Fibroblast of the aortic adventitia (primary cell): ENCODE data around the gene NVL. TPM values are rescaled to one million over a fixed set of nuclear protein-coding genes. Genes with fewer than 3 reads are reported as not detected.

Experiments used
- DNase-seq: peaks from one replicate; pipeline ENCODE4 v3.0.0-alpha.2; 2010; ENCODE audit warnings: low read depth
- H3K4me3 ChIP-seq: 2 replicates; pipeline ENCODE4 v1.5.1; 2011; ENCODE audit warnings: low read depth, mild to moderate bottlenecking, control low read depth, low read length, moderate library complexity
- total RNA-seq: library from RNA; depleted of rRNA; stranded (reverse); fragments of >200 nt; gene quantifications from 2 replicates; pipeline ENCODE4 v1.2.3, GENCODE V29; 2012; ENCODE audit warnings: low replicate concordance
- TF ChIP-seq, protein P1 (sequence below): IDR thresholded peaks from 2 replicates; pipeline ENCODE4 v1.5.1; 2011; ENCODE audit warnings: mild to moderate bottlenecking, low read length, control low read depth, inconsistent platforms; ENCODE audit not compliant: insufficient read depth

NVL gene
- 27.6 and 27.7 TPM in 2 replicates for total RNA-seq

DNA sequence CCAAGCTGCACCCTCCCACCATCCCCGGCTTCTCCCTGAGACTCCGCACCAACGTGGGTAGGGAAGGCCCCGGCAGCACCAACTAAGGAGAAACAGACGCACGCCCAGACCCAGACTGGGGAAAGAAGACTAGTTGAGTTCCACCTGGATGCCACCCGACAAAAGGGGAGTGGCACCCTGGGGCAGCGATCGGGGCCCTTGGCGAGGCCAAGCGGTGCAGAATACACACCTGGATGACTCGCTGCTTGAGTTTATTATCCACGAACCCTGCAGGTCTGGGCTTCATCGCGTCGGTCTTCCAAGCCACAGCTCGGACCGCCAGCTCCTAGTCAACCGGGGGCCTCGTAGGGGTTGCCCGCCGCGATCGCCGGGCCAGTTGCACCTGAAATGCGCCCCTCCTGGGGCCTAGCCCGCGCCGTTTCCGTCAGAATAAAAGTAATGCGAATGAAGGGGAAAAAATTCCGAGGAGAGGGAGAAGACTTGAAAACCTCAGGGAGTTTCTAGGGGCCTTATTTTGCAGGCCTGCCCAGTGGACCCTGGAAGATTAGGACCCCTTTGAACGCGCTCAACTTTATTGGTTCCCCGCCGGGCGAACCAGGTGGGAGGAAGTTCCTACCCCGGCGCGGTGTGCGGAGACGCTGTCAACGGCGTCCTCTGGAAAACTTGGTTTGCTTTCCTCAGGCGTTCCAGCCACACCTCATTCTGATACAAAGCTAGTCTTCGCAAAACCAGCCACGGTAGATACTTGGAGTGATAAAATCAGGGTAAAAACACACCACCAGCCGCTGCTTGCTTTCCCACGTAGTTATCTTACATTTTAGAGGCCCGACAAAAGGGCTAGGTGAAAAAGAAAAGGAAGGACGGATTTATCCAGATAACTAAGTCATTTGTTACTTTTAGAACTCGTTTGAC, at the start of gene NVL:
NVL (minus strand) TSS at position 331 of the 912 bp plus-strand sequence; CDS start at position 286, 45 bp downstream.
- TF ChIP-seq, protein P1, sequence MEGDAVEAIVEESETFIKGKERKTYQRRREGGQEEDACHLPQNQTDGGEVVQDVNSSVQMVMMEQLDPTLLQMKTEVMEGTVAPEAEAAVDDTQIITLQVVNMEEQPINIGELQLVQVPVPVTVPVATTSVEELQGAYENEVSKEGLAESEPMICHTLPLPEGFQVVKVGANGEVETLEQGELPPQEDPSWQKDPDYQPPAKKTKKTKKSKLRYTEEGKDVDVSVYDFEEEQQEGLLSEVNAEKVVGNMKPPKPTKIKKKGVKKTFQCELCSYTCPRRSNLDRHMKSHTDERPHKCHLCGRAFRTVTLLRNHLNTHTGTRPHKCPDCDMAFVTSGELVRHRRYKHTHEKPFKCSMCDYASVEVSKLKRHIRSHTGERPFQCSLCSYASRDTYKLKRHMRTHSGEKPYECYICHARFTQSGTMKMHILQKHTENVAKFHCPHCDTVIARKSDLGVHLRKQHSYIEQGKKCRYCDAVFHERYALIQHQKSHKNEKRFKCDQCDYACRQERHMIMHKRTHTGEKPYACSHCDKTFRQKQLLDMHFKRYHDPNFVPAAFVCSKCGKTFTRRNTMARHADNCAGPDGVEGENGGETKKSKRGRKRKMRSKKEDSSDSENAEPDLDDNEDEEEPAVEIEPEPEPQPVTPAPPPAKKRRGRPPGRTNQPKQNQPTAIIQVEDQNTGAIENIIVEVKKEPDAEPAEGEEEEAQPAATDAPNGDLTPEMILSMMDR = no peak
- peak; percentile 89 for DNase-seq
- H3K4me3 ChIP-seq = peak within 1 kb of the TSS; percentile 98

DNA sequence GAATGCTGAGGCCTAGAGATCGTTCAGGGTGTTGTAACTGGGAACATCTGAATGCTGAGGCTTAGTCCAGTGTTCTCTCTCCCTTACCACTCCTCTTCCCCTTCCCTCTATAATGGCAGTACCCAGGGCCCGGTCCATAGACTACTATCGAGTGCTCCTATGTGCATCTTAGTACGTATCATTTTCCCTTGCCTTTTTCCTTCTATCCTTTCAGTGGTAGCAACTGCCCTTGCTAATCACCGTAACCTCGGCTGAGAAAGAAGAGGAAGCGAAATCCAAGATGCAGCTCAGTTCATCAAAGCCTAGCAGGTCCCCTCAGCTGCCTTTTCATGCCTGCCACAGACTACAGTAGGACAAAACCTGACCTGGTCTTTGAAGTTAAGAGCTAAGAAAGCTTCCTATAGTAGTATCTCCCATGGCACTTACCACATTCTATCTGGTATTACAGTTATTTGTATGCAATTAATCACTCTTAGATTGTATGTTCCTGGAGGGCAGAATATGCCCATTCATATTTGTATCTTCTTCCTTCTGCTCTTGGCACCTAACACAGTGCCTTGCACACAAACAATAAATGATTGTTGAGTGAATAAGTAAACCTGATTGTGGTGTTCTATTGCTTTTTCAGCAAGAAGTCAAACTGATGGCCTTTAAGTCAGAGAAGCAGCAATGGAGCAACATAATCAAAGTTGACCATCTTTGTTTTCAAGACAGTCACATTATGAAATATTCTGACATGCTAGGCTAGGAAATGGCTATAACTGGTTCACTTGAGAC, 49.1 kb upstream of the NVL start:
- DNase-seq = no peak
- TF ChIP-seq, protein P1 = no peak
- no peak overlapping the region for H3K4me3 ChIP-seq

DNA sequence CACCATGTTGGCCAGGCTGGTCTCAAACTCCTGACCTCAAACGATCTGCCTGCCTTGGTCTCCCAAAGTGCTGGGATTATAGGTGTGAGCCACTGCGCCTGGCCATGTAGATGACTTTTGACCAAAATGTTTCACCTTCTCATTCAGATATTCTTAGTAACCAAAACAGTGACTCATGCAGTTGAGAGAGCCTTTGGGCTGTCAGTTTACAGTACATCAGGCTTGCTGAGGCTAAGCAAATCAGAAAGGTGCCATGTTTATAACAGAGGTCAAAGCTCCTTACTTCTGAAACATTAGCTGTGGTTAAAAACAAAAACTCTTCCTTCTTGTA, 47.7 kb upstream of the NVL start:
- TF ChIP-seq, protein P1 = no peak
- no peak overlapping the region for H3K4me3 ChIP-seq
- DNase-seq = peak; percentile 39

DNA sequence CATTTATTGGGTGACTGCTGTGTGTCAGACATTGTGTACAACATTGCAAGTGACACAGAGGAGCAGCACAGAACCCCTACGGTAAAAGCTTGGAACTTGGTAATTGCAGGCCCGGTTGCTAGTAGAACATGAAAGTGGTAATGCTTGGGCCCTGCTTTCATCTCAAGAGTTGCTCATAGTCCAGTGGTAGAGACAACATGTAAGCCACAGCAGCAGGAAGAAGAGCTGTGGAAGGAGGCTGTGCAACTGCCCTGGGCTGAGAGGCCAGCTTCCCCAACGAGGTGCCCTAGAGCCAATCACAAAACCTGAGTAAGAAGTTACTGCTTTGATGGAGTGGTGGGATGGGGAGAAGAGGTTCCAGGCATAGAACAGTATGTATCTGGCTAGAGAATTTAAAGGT, 45.1 kb upstream of the NVL start:
- no peak for DNase-seq
- TF ChIP-seq, protein P1 = no peak
- no peak overlapping the region for H3K4me3 ChIP-seq

DNA sequence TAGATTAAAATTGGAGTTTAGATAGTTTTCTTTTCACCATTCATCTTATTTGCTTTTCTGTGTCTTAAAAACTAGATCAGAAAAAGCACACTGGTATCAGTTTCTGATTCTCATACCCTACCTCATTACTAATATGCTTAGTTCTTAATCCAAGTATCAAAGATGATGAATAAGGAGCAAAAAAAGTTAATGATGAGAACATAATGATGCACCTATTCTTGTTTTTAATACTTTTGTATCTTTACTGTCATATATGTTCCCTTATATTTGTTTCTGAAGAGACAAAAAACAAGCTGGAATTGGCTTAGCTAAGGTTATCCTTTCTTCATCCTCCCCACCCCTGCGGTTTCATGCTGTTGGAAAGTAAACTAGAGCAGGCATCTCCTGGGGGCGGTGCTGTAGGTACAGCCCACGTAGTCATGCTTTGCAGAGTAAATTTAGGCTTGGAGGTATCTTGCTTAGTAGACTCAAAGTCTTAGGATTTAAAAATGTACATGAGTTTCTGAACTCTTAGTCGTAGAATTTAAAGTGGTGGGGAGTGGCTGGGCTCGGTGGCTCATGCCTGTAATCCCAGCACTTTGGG, 43.1 kb upstream of the NVL start:
- TF ChIP-seq, protein P1 = no peak
- no peak overlapping the region for H3K4me3 ChIP-seq
- DNase-seq = no peak

DNA sequence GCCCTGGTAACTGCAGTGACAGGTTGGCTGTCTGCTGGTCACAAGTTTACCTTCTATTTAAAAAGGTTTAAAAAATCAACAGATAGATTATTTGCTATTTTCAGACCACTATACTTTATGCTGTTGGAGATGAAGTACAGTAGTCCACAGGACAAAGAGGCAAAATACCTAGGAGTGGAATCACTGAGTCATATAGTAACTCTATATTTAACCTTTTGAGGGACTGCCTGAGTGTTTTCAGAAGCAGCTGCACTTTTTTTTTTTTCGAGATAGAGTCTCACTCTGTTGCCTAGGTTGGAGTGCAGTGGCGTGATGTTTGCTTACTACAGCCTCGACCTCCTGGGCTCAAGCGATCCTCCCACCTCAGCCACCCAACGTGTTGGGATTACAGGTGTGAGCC, 38.4 kb upstream of the NVL start:
- TF ChIP-seq, protein P1 = no peak
- no peak for DNase-seq
- no peak overlapping the region for H3K4me3 ChIP-seq
